DMS 273 treated with DMSO at 0.1 percent for 48 hours (cell line): ENCODE measurements around the gene RBSN.

ENCODE experiments used
- DNase-seq: peaks from one replicate; lab custom pipeline; 2025; lab: John Stamatoyannopoulos, UW

RBSN gene

GRCh38 chr3:15056676-15057404, 42.1 kb downstream of the RBSN start:
- DNase-seq = no peak

DNA sequence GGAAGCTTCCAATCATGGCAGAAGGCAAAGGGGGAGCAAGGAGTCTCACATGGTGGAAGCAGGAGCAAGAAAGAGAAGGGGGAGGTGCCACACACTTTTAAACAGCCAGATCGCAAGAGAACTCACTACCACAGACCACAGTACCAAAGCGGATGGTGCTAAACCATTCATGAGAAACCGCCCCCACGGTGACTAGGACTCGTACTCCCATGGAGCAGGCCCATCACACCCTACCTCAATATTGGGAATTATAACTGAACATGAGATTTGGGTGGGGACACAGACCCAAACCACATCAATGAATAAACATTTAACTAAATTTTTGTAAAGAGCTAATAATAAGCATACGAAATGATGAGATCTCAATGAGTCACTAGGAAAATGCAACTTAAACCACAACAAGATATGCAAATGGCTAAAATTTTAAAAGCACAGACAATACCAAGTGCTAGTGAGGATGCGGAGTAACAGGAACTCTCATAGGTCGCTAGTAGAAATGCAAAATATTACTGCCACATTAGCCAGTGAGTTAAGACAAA, 43.9 kb downstream of the RBSN start:
- DNase-seq = no peak

DNA sequence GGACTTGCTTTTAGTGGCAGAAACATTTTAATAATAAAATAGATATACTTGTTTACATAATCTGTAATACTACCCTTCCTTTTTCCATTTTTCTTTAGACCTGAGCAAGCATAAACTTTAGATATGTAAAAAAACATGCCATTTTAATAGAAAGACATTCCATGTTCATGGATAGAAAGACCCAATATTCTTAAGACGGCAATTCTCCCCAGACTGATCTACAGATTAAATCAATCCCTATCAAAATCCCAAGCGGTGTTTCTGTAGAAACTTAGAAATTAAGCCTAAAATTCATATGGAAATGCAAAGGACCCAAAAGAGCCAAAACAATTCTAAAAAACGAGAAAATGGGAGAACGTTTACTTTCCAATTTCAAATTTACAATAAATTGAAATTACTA, 45.4 kb downstream of the RBSN start:
- DNase-seq = no peak

DNA sequence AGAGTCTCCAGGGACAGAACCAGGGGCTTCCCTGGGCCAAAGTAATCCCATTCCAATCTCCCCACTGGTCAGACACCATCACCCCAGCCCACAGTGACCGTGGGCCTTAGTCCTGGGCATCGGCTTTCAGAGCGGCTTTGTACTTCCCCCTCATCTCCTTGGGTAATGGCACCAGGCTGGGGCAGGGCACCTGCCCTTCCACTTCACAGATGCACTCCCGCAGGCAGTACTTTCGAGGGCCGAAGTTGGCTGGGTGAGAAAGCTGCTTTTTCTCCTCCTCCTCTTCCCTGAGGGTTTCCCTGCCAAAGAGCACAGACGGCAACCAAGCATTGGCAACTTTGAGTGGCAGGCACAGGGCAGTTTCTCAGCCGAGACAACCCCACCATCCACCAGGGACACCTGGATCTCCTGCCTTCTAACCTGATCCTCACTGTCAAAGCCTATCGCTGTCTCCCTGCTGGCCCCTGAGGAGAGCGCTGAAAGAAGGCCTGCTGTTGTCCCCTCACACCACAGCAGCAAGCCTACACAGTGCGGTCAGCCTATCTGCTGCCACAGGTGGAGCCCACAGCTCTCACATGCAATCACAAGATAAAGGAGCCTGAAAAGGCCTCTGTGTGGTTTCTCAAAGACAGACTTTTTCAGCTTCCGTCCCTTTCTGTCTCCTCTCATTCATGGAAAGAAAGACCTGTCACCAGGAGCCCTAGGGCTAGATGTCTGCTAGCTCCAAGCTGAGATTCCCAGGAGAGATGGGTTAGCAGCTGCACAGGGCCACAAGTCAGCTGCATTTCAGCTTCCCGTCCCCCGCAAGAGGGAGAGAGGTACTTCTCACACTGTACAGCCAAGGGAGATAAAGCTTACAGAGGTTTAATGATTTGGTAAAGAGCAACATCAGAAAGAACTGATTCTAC, 46.4 kb downstream of the RBSN start:
- no peak for DNase-seq

DNA sequence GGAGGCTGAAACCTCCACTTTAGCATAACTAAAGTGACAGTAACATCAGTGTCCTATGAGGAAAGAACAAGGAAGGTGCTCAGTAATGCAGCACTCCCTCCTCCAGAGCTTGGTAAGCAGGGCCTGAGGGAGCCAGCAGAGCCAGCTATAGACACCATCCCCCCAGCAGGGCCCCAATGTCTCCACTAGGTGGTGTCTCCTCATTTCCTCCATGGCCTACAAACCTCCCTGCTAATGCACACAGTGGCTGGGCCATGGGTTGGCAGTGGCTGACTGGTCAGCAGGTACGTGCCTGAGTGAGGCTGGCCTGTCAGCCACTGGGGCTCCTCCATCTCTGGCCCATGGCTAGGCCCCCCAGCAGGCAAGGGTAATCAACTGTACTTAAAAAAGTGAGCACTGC, 47.4 kb downstream of the RBSN start:
- no peak for DNase-seq

GRCh38 chr3:15050405-15051092, 48.4 kb downstream of the RBSN start:
- no peak for DNase-seq

GRCh38 chr3:15049584-15049983, 49.4 kb downstream of the RBSN start:
- no peak for DNase-seq

- no peak for DNase-seq
Observed at GRCh38 chr3:15045667-15046066, 53.3 kb downstream of the RBSN start.

GRCh38 chr3:15044326-15044725, 54.6 kb downstream of the RBSN start:
- no peak for DNase-seq

DNA sequence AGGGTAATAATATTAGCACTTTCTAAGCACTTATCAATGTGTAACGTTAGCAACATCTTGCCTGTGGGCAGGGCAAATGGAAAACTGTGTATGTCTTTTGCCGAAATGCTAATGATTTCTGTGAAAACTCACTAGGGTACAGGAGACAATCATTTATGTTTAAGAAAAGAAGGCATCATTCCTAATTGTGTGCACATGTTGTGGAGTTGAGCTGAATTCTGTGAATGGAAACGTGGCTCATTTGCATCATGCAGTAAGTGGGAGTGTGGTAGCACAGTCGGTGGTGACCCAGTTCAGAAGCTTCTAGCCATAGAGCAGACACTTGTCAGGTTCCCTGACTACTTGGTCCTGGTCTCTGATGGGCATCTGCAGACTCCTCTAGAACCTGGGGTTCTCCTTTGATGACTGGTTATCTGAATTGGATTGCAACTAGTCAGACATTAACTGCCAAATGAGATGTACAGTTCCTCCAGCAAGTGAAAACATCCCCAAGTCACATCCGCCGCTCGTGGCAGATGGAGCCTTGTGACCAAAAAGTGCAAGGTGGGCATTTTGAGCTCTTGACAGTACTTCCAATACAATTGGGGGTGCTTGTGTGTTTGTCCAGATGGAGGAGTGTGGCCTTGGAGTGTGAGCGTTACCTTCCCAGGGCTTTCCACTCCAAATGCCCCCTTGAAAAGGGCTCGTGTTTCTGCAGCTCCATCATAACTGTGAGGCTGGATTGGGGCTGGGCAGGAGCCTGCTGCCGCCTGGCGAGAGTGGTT, 55.4 kb downstream of the RBSN start:
- DNase-seq = no peak

GRCh38 chr3:15042936-15043335, 56.0 kb downstream of the RBSN start:
- no peak for DNase-seq

DNA sequence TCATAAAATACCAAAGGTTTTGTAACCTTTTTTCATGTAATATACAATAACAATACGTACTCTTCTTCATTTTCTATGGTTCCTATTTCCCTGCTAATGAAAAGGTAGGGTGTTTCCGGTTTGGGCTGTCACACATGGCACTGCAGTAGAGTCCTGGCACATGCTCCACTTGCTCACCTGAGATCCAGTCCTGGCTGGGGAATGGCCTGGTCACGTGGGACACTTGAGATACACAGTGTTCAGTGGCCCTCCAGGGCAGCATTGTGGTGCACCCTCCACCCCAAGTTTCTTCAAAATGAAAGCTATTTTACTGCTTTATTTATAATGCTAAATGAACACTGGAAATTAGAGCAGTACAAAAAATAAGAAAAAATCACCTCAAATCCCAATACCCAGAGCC, 57.0 kb downstream of the RBSN start:
- no peak for DNase-seq

- DNase-seq = no peak
Observed at GRCh38 chr3:15040844-15041243, 58.1 kb downstream of the RBSN start.

GRCh38 chr3:15038306-15038705, 60.6 kb downstream of the RBSN start:
- DNase-seq = no peak

GRCh38 chr3:15033103-15033502, 65.8 kb downstream of the RBSN start:
- no peak for DNase-seq

- DNase-seq = no peak
Observed at GRCh38 chr3:15032650-15033049, 66.3 kb downstream of the RBSN start.

- DNase-seq = no peak
Observed at GRCh38 chr3:15029625-15030024, 69.3 kb downstream of the RBSN start.

- no peak for DNase-seq
Observed at GRCh38 chr3:15023719-15024118, 75.2 kb downstream of the RBSN start.

GRCh38 chr3:15023249-15023648, 75.7 kb downstream of the RBSN start:
- no peak for DNase-seq
